ACHN (cell line): ENCODE results near the gene TJP3.

ENCODE experiments used
- DNase-seq: peaks from one replicate; pipeline ENCODE4 v3.0.0-alpha.2; 2015
- in situ Hi-C: cut with HindIII; loops from 2 replicates; pipeline ENCODE4 v1.10.0; 2017; ENCODE audit warnings: low sequenced_read_pairs, low pct_ligation_motif_present, low pct_unique_long_range_greater_than_20kb

TJP3 gene

DNA sequence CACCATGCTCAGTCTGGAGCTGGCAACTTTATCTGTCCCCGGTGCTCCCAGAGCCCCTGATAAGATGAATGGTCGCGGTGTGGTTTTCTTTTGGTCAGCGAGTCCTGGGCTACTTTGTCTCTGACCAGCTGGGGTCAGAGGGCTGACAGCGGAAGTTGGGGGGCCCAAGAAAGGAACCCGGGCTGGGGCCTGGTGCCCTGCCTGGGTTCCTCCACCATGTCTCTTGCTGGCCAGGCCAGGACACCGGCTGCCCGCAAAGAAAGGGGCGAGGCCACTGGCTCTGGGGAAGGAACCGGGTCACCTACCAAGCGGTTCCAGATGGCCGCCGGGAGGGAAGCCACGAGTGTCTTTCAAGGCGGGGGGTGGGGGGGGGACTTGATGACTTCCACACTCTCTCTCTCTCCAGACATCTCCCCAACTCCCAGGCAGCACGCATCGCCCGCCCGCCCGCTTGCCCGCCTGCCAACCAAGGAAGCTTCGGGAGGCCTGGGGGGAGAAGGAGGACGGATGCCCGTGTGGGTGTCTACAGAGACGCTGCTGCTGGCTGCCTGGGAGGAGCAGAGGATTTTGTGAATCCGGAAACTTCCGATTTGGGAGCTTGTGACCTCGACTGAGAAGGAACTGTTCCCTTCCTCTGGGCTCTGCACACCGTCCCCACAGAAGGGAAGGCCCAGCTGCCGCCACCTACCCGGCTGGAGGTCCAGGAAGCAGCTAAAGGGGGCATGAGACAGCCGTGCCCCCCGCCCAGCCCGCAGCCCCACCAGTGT, 9.0 kb upstream of the TJP3 start:
- in situ Hi-C loops: no loop called here
- no peak for DNase-seq

- no peak for DNase-seq
- in situ Hi-C loops: no loop called here
Observed at GRCh38 chr19:3699741-3700241, 8.4 kb upstream of the TJP3 start.

DNA sequence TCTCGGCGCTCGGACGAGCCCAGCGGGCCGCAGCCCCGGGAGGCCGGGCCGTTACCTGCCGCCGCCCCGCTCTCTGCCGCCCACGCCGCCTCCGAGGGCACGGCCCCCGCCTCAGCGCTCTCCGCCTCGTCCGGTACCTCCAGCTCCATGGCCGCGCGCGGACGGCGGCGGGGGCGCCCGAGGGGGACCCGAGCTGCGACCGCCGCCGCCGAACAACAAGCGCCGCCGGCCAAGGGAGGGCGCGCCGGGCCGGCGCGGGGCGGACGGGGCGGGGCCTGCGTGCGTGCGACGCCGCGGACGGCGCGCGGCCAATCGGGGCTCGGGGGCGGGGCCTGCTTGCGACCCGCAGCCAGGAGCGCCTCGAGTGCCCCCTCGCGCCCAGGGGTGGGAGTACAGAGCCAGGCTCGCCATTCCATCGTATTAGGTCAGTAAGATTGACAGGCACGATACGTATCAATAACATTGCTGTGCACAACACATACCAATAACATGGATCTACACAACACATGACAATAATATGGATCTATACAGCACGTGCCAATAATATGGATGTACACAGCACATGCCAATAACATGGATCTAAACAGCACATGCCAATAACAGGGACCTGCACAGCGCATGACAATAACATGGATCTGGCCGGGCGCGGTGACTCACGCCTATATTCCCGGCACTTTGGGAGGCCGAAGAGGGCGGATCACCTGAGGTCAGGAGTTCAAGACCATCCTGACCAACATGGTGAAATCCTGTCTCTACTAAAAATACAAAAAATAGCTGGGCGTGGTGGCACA, 7.7 kb upstream of the TJP3 start, which contains the start of gene PIP5K1C:
TSS of gene PIP5K1C (minus strand) at position 227 of the 791 bp plus-strand sequence. CDS start at position 149, 78 bp downstream.
- DNase-seq: peak; percentile 78
- in situ Hi-C loops: no loop called here

- in situ Hi-C loops: no loop called here
- no peak for DNase-seq
Observed at GRCh38 chr19:3701200-3701599, 7.0 kb upstream of the TJP3 start.

DNA sequence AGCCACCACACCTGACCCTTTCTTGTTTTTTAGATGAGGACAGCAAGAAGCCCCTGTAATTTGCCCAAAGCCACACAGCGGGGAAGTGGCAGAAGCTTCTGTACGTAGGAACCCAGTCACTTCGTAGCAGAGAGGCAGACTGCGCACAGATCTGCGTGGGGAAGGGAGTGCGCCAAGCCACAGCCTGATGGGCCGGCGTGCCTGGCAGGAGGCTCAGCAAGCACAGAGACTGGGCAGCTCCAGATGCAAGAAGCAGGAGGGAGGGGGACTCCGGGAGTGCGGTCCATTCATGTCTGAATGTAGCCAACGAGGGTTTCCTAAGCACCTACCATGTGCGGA, 347 bp upstream of the TJP3 start:
- no peak for DNase-seq
- in situ Hi-C loops: no loop called here

GRCh38 chr19:3710265-3710812, 2.2 kb downstream of the TJP3 start:
- no peak for DNase-seq
- in situ Hi-C loops: no loop called here

- in situ Hi-C loops: no loop called here
- DNase-seq: no peak
Observed at GRCh38 chr19:3712663-3713611, 4.8 kb downstream of the TJP3 start.

DNA sequence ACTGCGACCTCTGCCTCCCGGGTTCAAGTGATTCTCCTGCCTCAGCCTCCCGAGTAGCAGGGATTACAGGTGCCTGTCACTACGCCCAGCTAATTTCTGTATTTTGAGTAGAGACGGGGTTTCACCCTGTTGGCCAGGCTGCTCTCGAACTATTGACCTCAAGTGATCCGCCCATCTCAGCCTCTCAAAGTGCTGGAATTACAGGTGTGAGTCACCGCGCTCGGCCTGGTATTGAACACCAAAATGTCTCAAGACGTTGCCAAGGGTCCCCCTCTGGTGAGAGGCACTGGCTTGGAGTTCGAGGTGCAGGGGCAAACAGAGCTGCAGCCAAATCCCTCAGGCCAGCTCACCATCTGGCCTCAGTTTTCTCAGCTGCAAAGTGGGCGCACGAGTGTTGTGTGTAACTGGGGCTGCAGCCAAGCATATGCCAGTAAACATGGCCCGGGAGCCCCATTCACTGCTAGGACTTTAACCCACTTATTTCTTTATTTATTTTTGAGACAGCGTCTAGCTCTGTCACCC, 8.0 kb downstream of the TJP3 start:
- in situ Hi-C loops: no loop called here

GRCh38 chr19:3719868-3720267, 11.7 kb downstream of the TJP3 start:
- DNase-seq: no peak
- in situ Hi-C loops: no loop called here

More for the DNA sequence above, 8.0 kb downstream of the TJP3 start:
- no peak for DNase-seq

GRCh38 chr19:3720349-3720917, 12.2 kb downstream of the TJP3 start:
- DNase-seq: no peak
- in situ Hi-C loops: no loop called here

GRCh38 chr19:3721131-3721886, 13.1 kb downstream of the TJP3 start:
- peak; percentile 80 for DNase-seq
- in situ Hi-C loops: no loop called here

- in situ Hi-C loops: no loop called here
Observed at GRCh38 chr19:3721887-3722442, 13.8 kb downstream of the TJP3 start.

GRCh38 chr19:3722443-3723109, 14.4 kb downstream of the TJP3 start:
- DNase-seq: no peak
- in situ Hi-C loops: no loop called here

More at GRCh38 chr19:3721887-3722442, 13.8 kb downstream of the TJP3 start:
- no peak for DNase-seq

- in situ Hi-C loops: no loop called here
- no peak for DNase-seq
Observed at GRCh38 chr19:3723110-3723488, 14.9 kb downstream of the TJP3 start.

DNA sequence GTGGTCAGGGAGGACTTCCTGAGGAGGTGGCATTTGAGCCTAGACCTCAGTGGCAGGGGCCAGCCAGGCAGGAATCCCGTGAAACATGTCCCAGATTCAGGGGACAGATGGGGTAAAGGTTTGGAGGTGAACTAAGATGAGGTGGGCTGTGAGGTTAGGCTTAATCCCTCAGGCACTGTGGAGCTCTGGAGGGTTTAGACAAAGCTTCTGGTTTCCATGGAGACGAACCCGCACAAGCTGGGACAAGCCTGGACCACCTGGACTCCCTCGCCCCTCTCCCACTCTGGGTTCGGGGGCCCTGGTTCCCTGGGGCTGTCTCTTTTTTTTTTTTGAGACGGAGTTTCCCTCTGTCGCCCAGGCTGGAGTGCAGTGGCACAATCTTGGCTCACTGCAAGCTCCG, 15.7 kb downstream of the TJP3 start:
- in situ Hi-C loops: no loop called here

DNA sequence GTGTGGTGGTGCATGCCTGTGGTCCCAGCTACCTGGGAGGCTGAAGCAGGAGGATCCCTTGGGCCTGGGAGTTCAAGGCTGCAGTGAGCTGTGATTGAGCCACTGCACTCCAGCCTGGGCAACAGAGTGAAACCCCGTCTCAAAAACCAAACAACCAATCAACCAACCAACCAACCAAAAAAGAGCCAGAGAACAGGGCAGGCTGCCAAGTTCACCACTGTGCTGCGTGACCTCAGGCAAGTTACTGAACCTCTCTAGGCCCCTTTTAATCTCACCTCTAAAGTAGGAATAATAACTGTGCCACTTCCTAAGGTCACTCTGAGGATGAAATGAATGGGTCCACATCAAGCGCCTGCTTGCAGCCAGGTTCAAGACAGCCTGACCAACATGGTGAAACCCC, 16.9 kb downstream of the TJP3 start:
- in situ Hi-C loops: no loop called here
- DNase-seq: no peak

More for the DNA sequence above, 15.7 kb downstream of the TJP3 start:
- no peak for DNase-seq
